AG04450 (cell line): ENCODE results near the gene FOXA3. TPM values are rescaled to one million over a fixed set of nuclear protein-coding genes. Genes with fewer than 3 reads are reported as not detected.

Source experiments
- CTCF ChIA-PET: fragments of 300-600, 350-600 bp; formaldehyde crosslinking; extraction: SDS; loops from one replicate; lab custom pipeline; 2022; ENCODE audit warnings: antibody characterized with exemption, inconsistent platforms; lab: Charles Lee
- POLR2A ChIA-PET: fragments of 350-600 bp; formaldehyde crosslinking; extraction: SDS; loops from one replicate; lab custom pipeline; 2021; ENCODE audit warnings: antibody characterized with exemption, inconsistent platforms; lab: Yijun Ruan, JAX
- DNase-seq: peaks from one replicate; pipeline ENCODE4 v3.0.0-alpha.2; 2011; ENCODE audit warnings: low read depth, low spot score
- H3K27ac ChIP-seq: one replicate; pipeline ENCODE4 v1.5.1; 2012; ENCODE audit warnings: low read depth, low read length, control low read depth
- H3K27me3 ChIP-seq: one replicate; pipeline ENCODE4 v1.6.0; 2012; ENCODE audit warnings: low read length; ENCODE audit not compliant: control insufficient read depth, insufficient read depth
- H3K4me3 ChIP-seq: 2 replicates; pipeline ENCODE4 v1.5.1; 2011; ENCODE audit warnings: mild to moderate bottlenecking, low read depth, low read length, control low read depth
- H3K9me3 ChIP-seq: 2 replicates; pipeline ENCODE4 v1.5.1; 2012; ENCODE audit warnings: low read length; ENCODE audit not compliant: control insufficient read depth, insufficient read depth
- polyA plus RNA-seq: library from polyadenylated mRNA; depleted of rRNA; stranded (reverse); fragments of >200 nt; gene quantifications from 2 replicates; pipeline ENCODE4 v1.2.3, GENCODE V29; 2011
- TF ChIP-seq, protein P1 (sequence below): IDR thresholded peaks from 2 replicates; pipeline ENCODE4 v1.5.1; 2011; ENCODE audit warnings: low read depth, low read length, control low read depth, inconsistent platforms

The FOXA3 gene
- polyA plus RNA-seq, 1 experiment: not detected

DNA sequence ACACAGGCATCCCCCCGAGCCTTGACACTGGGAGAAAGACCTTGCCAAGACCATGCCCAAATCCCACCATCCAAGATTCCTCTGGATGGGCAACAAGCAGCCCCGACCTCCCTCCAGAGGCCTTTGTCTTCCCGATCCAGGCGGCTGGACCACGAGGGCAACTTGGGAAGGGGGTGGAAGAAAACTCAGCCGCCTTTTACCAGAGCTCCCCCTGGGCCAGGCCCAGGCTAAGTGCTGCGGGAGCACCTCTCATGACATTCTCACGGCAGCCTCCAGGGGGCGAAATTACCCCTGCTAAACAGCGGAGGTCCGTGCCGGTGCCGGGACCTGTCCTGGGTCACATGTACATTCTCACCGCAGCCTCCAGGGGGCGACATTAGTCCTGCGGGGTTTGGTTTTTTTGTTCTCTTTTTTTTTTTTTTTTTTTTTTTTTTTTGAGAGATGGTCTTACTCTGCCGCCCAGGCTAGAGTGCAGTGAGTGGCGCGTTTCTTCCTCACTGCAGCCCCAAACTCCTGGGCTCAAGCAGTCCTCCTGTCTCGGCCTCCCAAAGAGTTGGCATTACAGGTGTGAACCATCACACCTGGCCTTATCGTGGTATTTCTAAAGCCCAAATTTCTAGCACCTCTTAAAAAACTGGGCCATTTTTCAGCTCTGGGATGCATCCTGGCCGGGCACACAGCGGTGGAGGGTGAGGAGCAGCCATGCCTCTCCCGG is 47.0 kb upstream of the FOXA3 start:
- peak; percentile 85 for DNase-seq
- H3K27me3 ChIP-seq: no peaks in the 10 kb centered on the region
- H3K4me3 ChIP-seq: no peak overlapping the region
- no peak overlapping the region for H3K27ac ChIP-seq
- TF ChIP-seq, protein P1, sequence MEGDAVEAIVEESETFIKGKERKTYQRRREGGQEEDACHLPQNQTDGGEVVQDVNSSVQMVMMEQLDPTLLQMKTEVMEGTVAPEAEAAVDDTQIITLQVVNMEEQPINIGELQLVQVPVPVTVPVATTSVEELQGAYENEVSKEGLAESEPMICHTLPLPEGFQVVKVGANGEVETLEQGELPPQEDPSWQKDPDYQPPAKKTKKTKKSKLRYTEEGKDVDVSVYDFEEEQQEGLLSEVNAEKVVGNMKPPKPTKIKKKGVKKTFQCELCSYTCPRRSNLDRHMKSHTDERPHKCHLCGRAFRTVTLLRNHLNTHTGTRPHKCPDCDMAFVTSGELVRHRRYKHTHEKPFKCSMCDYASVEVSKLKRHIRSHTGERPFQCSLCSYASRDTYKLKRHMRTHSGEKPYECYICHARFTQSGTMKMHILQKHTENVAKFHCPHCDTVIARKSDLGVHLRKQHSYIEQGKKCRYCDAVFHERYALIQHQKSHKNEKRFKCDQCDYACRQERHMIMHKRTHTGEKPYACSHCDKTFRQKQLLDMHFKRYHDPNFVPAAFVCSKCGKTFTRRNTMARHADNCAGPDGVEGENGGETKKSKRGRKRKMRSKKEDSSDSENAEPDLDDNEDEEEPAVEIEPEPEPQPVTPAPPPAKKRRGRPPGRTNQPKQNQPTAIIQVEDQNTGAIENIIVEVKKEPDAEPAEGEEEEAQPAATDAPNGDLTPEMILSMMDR: peak; percentile 94
- ChIA-PET POLR2A (interaction anchor here (0.6 to 1.0 kb wide), 3 partner anchors 8 to 215 kb away, joined by 3 to 9 read pairs (median 4); partner anchors contain the start of gene SIX5), CTCF (interaction anchor here (0.5 to 2.5 kb wide), 53 partner anchors 9 to 210 kb away, joined by 3 to 42 read pairs (median 4); partner anchors contain the start of genes DMPK, DMWD, FOXA3 and SIX5)
- H3K9me3 ChIP-seq: no peaks in the 10 kb centered on the region; the same call in 1 of the 2 replicates

DNA sequence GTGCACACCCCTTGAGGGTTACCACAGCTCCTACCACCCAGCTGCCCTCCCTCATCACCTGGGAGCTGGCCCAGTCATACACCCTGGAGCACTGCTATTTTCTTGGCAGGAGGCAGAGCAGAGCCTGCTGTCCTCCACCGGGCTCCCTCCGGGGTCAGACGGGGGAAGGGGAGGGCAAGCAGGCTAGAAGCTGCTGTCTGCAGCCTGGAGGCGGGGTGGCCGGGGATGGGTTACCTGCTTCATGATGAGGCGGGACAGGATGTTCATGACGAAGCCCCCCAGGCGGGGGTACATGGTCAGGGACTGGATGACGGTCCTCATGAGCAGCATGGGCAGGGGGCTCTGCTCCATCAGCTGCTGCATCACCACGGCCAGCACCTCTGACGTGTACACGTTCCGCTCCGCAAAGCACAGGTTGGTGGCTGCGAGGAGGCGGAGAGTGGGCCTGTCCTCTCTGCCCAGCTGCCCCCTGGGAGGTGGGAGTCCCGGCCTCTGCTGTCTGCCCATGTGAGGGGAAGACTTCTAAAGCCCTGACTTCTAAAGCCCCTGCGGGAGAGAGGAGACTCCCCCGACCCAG is 46.3 kb upstream of the FOXA3 start:
- Histone ChIP-seq H3K9me3 (no peaks in the 10 kb centered on the region; the same call in 1 of the 2 replicates), H3K27ac (no peak overlapping the region), H3K4me3 (no peak overlapping the region), H3K27me3 (no peaks in the 10 kb centered on the region)
- DNase-seq: no peak
- TF ChIP-seq, protein P1: no peak
- ChIA-PET CTCF (interaction anchor here (0.6 to 2.5 kb wide), 12 partner anchors 9 to 210 kb away, joined by 3 to 42 read pairs (median 5); no protein-coding TSS in a partner anchor), POLR2A (no interaction called here)

DNA sequence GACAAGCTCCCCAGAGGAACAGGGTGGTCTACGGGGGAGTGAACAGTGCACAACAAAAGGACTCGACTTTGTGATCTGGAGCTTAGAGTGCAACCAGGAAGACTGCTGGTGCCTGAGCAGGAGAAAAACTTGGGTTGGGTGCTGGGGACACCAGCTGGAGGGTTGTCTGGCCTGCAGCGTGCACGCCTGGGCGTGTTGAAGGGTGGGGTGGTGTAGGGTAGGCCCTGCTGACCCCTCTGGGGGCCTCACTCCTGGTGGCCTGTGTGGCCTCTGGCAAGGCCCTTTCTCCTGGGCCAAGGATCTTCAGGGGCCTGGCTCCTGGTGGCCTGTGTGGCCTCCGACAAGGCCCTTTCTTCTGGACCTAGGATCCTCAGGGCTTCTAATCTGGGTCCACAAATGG is 44.4 kb upstream of the FOXA3 start:
- H3K27me3 ChIP-seq: no peaks in the 10 kb centered on the region
- no peak overlapping the region for H3K4me3 ChIP-seq
- TF ChIP-seq, protein P1: no peak
- POLR2A ChIA-PET: interaction anchor here (1.4 kb wide), 1 partner anchor 8 kb away, joined by 4 read pairs; no protein-coding TSS in a partner anchor
- DNase-seq: no peak
- CTCF ChIA-PET: no interaction called here
- no peaks in the 10 kb centered on the region; the same call in 1 of the 2 replicates for H3K9me3 ChIP-seq
- H3K27ac ChIP-seq: no peak overlapping the region

DNA sequence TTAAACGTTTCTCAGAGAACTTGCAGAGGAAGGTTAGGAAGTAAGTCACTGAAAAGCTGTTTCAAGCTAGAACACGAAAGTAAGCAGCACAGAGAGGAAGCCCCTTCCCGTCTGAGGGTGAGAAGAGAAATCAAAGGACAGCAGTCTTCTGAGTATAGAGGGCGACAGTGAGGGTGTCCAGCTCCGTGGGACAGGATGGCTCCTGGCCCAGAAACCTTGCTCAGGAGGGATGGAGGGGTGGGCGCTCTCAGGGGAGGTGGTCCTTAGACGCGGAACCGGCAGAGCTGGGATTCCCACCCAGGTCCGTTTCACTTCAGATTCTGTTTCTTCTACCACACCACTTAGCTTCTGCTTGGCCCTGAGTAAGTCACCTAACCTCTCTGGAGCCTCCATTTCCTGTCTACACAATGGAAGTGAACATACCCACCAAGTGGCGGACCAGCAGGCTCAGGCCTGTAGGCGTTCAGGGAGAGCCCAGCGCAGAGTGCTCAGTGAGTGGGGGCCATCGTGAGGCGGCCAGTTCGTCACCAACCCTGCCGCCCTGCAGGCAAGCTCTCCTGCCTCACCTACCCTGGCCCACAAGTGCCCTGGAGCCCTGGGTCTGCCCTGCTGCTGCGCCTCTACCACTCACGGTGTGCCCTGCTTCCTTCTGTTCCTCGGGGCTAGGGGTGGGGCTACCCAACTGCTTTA is 43.6 kb upstream of the FOXA3 start:
- TF ChIP-seq, protein P1: no peak
- no peak overlapping the region for H3K4me3 ChIP-seq
- H3K9me3 ChIP-seq: no peaks in the 10 kb centered on the region; the same call in 1 of the 2 replicates
- ChIA-PET POLR2A (interaction anchor here (0.7 kb wide), 1 partner anchor 51 kb away, joined by 6 read pairs; no protein-coding TSS in a partner anchor), CTCF (no interaction called here)
- no peaks in the 10 kb centered on the region for H3K27me3 ChIP-seq
- no peak for DNase-seq
- H3K27ac ChIP-seq: no peak overlapping the region
